T-helper 9 cell (primary cell): ENCODE data around the gene FCAR.
"Not testable (repeated sequence)": the region's sequence is repeated elsewhere in the genome, so short reads cannot be mapped to it uniquely, and the experiment has no call there.

ENCODE experiments used
- DNase-seq: peaks from one replicate; pipeline ENCODE4 v3.0.0-alpha.2; 2020

The FCAR gene

DNA sequence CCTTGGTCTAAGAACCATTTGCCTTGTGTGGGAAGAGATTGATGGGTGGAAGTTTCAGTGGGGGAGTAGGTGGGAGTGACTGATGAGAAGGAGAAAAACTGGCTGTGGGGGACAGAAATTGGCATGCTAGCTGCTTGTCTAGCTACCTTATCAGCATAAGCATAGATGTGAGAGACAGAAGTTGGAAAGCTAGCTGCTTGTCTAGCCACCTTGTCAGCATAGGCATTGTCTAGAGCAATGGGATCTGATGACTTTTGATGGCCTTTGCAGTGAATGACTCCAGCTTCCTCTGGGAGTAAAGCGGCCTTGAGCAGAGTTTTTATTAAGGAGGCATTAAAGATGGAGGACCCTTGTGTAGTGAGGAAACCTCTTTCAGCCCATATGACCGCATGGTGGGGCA, 22.0 kb downstream of the FCAR start:
- DNase-seq, result no peak

DNA sequence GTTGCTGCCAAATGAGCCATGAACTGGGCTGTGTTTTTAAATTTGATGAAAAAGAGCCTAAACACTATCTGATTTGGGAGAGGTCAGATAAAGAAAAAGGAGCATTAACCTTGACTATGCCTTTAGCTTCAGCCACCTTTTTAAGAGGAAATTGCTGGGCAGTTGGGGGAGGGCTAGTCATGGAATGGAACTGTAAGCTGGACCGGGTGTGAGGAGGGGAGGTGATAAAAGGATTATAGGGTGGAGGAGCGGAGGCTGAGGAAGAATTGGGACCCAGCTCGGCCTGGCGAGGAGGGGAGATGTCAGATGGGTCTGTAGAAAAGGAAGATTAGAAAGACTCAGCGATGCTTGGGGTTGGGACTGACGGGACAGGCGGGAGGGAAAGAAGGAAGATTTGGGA, 24.6 kb downstream of the FCAR start:
- not testable (repeated sequence) for DNase-seq

DNA sequence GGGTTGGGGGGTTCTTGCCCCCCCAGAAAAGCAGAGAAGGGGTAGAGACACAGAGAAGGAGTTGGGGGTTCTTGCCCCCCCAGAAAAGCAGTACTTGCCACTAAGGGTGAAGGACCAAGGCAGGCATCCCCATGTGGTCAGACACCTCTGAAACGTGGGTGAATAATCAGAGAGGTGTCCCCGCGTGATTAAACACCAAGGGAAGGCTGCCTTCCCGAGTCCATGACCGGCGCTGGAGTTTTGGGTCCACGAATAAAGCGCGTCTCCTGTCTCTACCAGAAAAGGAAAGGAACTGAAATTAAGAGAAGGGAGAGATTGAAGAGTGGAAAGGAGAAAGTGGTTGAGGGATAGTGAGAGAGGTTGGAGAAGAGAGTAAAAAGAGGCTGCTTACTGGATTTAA, 25.6 kb downstream of the FCAR start:
- DNase-seq, result not testable (repeated sequence)

DNA sequence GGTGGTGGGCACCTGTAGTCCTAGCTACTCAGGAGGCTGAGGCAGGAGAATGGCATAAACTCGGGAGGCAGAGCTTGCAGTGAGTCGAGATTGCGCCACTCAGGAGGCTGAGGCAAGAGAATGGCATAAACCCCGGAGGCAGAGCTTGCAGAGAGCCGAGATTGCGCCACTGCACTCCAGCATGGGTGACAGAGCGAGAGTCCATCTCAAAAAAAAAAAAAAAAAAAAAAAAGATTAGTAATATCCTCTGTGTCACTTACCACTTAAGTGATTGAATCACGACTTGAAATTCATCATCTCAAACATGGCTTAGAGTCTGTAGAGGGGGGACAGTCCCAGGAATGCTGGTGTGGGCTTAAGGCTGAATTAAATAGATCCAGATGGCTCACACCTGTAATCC, 27.1 kb downstream of the FCAR start:
- not testable (repeated sequence) for DNase-seq

DNA sequence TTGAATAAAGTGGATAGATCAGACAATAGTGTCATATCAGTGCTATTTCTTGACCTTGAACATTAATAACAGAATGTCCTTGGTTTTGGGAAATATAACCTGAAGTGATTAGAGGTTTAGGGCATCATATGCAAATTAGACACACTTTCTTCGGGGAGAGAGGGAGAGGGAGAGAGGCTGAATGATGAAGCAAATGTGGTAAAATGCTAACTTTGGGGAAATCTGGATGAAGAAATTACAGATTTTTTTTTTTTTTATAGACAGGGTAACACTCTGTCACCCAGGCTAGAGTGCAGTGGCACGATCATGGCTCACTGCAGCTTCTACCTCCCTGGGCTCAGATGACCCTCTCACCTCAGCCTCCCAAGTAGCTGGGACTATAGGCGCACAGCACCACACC, 28.0 kb downstream of the FCAR start:
- DNase-seq, result no peak

DNA sequence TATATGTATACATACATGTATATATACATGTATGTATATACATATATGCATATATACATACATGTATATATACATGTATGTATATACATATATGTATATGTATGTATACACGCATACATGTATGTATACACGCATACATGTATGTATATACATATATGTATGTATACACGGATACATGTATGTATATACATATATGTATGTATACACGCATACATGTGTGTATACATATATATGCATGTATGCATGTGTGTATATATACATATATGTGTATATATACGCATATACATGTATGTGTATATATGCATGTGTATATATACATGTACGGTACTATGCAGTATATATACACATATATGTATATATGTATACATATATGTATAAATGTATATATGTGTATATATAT, 29.3 kb downstream of the FCAR start:
- no peak for DNase-seq

DNA sequence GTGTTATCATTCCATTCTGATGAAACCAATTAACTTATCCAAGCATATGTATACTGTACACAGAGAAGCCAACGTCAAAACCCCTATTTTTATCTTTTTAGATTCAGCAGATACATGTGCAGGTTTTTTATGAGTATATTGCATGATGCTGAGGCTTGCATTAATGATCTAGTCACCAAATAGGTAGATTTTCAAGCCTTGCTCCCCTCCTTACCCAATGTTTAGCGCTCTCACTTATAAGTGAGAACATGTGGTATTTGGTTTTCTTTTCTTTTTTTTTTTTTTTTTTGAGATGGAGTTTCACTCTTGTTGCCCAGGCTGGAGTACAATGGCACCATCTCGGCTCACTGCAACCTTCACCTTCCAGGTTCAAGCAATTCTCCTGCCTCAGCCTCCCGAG, 30.2 kb downstream of the FCAR start:
- not testable (repeated sequence) for DNase-seq

DNA sequence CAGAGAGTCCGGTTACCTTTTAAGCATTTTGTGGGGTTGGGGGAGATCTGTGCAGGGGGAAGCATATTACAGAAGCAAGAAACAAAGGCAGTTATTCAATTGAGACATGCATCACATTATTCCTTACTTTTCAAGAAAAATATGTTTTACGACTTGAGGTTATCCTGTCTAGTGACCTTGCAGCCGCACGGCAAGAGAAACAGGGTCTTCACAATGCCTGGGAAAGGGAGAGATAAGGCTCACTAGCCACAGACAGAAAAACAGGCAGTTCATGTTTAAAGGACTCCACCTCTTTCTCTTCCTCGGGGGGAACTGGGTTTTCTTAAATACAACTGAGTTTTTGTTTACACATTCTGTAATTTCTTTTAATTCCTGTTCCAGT, 31.4 kb downstream of the FCAR start:
- no peak for DNase-seq

DNA sequence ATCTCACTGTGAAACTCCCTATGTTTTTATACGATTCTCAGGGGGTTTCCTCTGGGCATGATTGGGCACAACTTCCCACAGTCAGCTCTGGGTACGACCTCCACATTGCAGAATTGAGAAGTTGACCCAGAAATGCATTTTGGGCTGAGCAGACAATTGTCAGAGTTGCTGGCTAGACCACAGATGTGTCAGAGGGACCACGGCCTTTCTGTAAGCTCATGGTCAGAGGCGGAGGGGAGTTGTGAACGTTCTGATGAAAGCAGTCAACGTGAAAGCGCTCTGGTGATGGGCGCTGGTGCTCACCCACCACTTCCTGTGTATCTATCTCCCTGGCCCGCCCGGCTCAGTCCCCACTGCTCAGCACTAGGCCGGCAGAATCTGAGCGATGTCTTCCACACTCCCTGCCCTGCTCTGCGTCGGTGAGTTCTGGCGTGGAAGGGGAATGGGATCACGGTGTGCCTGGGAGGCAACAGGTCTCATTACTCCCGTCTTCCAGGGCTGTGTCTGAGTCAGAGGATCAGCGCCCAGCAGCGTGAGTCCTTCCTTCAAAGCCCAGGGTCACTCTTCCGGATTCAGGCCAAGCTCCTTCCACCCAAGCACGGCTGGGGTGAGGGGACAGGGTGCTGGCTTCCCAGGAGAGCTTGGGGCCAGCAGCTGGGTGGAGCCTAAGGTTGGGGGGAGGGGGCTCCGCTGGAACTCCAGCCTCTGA, 31.9 kb downstream of the FCAR start, which contains the start of gene NCR1:
NCR1 (plus strand) TSS at position 346 of the 709 bp plus-strand sequence; CDS start at position 386, 40 bp downstream.
- no peak for DNase-seq

DNA sequence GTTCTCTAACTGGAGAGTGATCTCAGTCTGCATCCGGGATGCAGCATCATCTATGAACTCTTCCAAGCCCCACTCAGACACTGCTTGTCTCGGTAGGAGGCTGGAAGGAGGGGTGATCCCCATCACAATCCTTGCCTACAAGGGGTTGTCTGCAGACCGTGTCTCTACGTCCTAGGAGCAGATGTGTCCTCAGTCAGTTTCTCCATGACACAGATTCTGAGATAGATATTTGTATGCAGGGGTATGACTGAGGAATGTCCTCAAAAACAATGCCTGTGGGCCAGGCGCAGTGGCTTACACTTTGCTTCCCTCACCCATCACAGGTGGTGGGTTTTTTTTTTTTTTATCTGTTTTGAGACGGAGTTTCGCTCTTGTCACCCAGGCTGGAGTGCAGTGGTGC, 32.8 kb downstream of the FCAR start:
- no peak for DNase-seq

DNA sequence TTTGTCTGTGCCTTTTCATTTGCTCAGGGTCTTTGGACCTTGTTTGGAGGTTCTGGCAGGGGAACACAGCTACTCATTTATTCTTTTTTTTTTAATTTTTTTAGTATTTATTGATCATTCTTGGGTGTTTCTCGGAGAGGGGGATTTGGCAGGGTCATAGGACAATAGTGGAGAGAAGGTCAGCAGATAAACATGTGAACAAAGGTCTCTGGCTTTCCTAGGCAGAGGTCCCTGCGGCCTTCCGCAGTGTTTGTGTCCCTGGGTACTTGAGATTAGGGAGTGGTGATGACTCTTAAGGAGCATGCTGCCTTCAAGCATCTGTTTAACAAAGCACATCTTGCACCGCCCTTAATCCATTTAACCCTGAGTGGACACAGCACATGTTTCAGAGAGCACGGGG, 33.9 kb downstream of the FCAR start:
- DNase-seq, result not testable (repeated sequence)

DNA sequence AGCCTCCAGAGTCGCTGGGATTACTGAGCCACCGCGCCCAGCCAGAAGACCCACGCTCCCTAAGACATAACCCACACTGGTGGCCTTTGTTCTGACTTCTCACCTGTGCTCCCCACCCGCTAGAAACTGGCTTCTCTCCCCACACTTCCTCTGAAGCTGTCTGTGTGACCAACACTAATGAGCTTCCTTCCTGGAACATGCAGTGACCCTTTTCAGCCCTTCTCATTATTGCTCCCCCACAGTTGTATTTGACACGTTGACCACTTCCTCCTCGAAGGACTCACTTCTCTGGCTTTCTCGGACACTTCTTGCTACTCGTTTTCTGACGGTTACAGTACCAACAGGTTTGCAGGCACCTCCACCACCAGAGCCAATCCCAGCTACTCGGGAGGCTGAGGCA, 42.8 kb downstream of the FCAR start:
- no peak for DNase-seq

DNA sequence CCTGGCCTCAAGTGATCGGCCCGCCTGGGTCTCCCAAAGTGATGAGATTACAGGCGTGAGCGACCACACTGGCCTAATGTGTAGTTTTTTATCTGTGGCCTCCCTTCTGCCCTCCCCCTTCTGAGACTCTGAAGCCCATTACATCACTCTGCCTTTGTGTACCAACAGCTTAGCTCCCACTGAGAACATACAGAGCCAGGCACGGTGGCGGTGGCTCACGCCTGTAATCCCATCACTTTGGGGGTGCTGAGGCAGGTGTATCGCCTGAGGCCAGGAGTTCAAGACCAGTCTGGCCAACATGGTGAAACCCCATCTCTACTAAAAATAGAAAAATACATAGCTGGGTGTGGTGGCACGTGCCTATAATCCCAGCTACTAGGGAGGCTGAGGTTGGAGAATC, 44.5 kb downstream of the FCAR start:
- no peak for DNase-seq

DNA sequence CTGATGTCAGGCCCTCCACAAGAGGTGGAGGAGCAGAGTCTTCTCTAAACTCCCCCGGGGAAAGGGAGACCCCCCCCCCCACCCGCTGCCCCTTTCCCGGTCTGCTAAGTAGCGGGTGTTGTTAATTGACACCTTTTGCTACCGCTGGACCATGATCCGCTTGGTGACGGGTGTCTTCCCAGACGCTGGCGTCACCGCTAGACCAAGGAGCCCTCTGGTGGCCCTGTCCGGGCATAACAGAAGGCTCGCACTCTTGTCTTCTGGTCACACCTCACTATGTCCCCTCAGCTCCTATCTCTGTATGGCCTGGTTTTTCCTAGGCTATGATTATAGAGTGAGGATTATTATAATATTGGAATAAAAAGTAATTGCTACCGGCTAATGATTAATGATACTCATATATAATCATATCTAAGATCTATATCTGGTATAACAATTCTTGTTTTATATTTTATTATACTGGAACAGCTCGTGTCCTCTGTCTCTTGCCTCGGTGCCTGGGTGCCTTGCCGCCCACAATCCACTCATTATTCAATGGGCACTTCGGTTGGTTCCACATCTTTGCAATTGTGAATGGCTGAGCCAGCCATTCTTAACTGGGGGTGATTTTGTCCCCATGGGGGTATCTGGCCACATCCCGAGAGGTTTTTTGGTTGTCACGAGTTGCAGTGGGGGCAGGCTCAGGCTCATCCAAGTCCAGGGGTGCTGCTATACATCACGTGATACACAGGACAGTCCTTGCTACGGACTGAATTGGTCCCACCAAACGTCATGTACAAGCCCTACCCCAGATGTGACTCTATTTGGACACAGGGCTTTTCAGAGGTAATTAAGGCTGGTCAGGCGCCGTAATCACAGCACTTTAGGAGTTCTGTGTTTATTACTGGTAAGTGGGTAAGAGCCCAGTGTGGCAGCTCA, 45.9 kb downstream of the FCAR start:
- DNase-seq, result not testable (repeated sequence)

DNA sequence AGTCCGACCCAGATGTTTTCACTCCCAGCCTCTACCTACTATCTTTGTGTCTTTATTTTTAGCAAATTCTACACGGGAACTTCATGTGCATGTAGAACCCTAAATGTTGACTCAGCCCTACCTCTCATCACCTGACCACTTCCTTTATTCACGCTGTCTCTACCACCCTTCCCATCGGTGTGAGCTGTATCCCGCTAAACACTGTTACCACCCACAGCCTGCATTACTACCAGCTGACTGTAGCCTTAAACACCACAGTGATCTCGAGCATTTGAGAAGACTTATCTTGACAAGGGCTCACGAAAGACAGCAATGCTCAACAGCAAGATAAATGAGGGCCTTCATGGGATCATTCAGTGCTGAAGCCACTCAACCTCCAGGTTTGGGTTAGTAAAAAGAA, 47.0 kb downstream of the FCAR start:
- no peak for DNase-seq

DNA sequence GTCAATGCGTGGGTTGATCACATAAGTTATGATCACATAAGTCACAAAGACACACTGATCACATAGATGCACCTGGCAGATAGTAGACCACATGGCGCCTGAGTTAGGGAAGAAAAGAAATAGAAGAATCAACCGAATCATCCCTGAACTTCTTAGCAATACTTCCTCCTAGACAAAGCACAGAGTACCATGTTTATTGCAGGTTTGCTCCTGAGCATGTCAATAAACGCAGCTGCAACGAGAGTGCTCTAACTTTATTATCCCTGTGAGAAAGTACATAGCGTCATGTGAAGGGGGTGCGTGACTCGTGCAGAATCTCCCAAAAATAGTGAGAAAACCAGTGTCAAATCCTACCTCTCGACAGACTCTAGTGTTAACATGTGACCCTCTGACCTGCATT, 49.2 kb downstream of the FCAR start:
- DNase-seq, result no peak

DNA sequence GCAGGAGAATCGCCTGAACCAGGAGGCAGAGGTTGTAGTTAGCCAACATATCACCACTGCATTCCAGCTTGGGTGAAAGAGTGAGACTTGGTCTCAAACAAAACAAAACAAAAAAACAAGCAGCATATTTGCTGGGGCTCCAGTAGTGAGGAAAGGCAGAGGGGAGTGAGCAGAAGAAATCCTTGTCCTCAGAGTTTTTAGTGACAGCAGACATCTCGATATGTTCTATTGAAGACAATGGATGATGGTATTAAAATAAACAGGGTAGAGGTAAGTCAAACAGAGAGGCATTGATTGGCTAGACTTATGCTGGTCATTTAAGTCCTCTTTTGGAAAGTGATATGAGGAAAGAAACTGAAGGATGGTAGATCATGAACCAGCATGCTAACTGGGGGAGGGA, 54.3 kb downstream of the FCAR start:
- no peak for DNase-seq

DNA sequence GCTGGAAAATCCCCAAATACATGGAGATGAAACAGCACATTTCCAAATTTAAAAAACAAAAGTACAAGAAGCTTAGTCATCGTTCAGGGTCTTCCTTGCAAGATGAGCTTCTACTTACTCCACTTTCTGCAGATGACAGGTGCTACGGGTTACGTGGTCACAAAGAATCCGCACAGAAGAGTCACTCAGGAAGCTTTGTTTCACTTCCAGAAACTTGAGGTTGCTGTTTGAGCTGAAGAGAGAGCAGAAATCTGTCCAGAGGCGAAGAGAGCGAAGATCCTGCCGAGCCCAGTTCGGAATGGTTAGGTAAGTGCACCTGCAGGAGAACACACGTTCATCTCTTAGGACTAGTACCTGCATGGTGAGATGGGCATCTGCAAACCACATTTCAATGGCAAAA, 63.9 kb downstream of the FCAR start:
- no peak for DNase-seq

DNA sequence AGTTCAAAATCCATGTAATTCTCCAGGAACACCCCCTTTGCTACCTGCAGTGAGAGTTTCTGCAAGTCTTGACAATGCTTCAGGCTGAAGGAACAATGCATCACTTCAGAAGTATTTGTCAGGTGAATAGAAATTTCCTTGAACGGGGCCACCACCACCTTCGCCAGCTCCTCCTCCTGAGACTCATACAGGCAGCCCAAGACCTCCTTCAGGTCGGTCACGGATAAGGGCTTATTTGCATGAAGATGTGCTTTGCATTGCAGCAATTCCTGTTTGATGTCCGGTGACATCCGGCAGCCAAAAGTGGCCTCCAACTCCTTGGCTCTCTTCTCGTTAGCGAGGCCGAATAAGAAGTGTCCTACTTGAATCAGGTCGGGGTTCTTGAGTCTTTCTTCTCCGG, 64.9 kb downstream of the FCAR start:
- DNase-seq, result no peak

DNA sequence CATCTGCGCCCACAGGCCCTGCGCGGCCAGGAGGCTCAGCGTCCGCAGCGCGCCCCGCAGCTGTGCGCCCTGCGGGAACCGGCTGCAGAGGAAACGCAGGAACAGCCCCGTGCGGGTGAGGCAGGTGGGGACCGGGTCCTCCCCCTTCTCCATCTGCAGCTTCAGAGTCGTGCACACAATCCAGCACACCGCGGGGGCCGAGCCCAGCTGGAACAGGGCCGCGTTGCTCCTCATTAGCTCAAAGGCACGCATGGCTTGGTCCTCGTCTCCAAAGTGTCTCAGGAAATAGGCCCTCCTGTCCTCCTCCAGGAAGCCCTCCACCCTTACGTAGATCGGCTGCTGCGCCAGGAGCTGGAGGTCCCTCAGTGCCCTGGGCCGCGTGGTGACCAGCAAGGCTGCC, 65.5 kb downstream of the FCAR start:
- not testable (repeated sequence) for DNase-seq
